GM19023 (cell line): ENCODE data around the gene SRSF8.
A peak's percentile ranks its signal among the peaks of the same experiment; 100 is the strongest.

ENCODE experiments used
- ATAC-seq: cut with Tn5 transposase; IDR thresholded peaks from one replicate; pipeline ENCODE4 v1.9.1; 2021; ENCODE audit warnings: mild to moderate bottlenecking, moderate library complexity; ENCODE audit not compliant: unreplicated experiment

The SRSF8 gene

GRCh38 chr11:95067841-95068219, 1.1 kb downstream of the SRSF8 start:
- ATAC-seq: no peak

GRCh38 chr11:95068549-95068948, 1.8 kb downstream of the SRSF8 start:
- peak; percentile 51 for ATAC-seq

GRCh38 chr11:95070471-95070870, 3.8 kb downstream of the SRSF8 start:
- no peak for ATAC-seq

GRCh38 chr11:95072948-95073347, 6.2 kb downstream of the SRSF8 start:
- no peak for ATAC-seq

GRCh38 chr11:95074792-95075563, 8.3 kb downstream of the SRSF8 start:
- no peak for ATAC-seq

- ATAC-seq: no peak
Measured at GRCh38 chr11:95076416-95076815, 9.7 kb downstream of the SRSF8 start.

- ATAC-seq: no peak
Measured at GRCh38 chr11:95076981-95077380, 10.3 kb downstream of the SRSF8 start.

- no peak for ATAC-seq
Measured at GRCh38 chr11:95078526-95078925, 11.8 kb downstream of the SRSF8 start.

GRCh38 chr11:95081010-95081409, 14.3 kb downstream of the SRSF8 start:
- ATAC-seq: no peak

GRCh38 chr11:95081412-95081811, 14.7 kb downstream of the SRSF8 start:
- ATAC-seq: no peak

- no peak for ATAC-seq
Measured at GRCh38 chr11:95082576-95083001, 15.9 kb downstream of the SRSF8 start.

GRCh38 chr11:95084509-95084908, 17.8 kb downstream of the SRSF8 start:
- ATAC-seq: no peak

GRCh38 chr11:95085117-95085816, 18.5 kb downstream of the SRSF8 start:
- ATAC-seq: no peak

- no peak for ATAC-seq
Measured at GRCh38 chr11:95086151-95086550, 19.4 kb downstream of the SRSF8 start.

GRCh38 chr11:95086836-95087570, 20.3 kb downstream of the SRSF8 start:
- ATAC-seq: no peak

- peak; percentile 55 for ATAC-seq
Measured at GRCh38 chr11:95088946-95089619, 22.4 kb downstream of the SRSF8 start.

- peak; percentile 91 for ATAC-seq
Measured at GRCh38 chr11:95089620-95090542, 23.2 kb downstream of the SRSF8 start, which contains the start of gene ENDOD1. Gene ENDOD1, plus strand, starts transcription at chr11:95089846. Its CDS starts 82 bp downstream, at chr11:95089928.

GRCh38 chr11:95091663-95092180, 25.0 kb downstream of the SRSF8 start:
- ATAC-seq: no peak

GRCh38 chr11:95092549-95093324, 26.0 kb downstream of the SRSF8 start:
- no peak for ATAC-seq
